Stimulated activated CD8-positive, alpha-beta memory T cell treated with anti-CD3 and anti-CD28 coated beads, Interleukin-12 subunit alpha, Interleukin-12 subunit beta, amount 100 ng/mL, for 4 hours (primary cell): ENCODE data around the gene GLIS1.
A peak's percentile ranks its signal among the peaks of the same experiment; 100 is the strongest.

Experiments used
- DNase-seq: peaks from one replicate; pipeline ENCODE4 v3.0.0-alpha.2; 2020; ENCODE audit warnings: low read depth

The GLIS1 gene

DNA sequence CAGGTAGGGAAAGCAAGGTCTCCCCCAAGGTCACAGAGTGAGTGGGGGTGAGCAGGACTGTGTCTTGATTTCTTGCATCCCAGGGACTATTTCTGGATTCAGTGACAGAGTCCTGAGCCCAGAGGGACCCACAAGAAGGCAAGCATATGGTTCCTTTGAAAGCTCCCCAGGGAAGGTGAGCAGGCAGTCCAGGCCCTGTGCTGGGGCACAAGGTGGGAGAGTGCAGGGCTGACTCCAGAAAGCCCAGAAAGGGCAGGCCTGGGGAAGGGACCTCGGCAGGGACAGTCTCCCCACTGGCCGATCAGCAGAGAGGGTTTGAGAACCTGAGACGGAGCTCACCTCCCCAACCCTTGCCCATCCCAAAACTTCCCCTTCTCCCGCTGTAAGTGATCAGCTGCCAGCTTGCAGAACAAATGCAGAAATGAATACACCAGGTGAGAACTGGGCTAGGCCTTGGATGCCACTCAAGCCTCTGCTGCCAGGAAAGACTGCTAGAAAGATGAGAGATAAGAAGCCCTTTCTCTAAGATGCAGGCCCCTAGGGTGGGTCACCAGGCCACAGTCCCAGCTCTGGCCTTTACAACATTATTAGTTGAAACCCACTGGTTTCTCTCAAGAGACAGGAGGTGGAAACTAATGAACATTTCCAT is 121.0 kb downstream of the GLIS1 start:
- no peak for DNase-seq

DNA sequence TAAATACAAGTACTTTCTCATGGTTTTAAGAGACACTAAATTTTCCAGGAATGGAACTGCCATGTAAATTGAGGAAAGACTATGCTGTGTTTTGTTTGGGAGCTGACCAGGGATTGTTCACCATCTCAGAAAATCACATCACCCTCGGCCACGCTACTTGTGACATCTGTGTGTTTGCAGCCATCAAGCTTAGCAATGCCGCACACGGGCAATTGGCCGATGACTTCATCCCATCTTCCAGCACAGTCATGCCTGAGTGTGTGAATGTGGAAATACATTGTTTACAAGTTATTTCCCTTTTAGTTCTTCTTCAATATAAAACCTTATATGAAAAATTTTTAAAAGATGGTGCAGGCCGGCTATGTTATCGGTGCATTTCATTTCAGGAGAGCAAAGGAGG is 121.6 kb downstream of the GLIS1 start:
- no peak for DNase-seq

DNA sequence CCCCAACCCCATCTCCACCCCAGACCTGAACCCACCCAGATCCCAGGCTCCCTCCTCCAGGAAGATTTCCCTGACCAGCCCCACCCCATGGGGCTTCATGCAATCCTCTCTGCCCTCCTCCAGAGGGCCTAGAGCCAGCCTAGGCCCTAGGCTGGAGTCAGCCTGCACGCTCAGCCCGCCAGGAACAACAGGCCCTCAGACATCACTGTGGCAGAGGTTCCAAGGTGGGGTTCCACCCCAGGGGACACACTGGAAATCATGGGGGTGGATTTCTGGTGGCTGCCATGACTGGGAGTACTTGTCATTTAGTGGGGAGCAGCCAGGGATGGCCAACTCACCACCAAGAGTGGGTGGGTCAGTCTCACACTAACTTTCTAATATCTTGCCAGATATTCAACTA is 122.0 kb downstream of the GLIS1 start:
- no peak for DNase-seq

DNA sequence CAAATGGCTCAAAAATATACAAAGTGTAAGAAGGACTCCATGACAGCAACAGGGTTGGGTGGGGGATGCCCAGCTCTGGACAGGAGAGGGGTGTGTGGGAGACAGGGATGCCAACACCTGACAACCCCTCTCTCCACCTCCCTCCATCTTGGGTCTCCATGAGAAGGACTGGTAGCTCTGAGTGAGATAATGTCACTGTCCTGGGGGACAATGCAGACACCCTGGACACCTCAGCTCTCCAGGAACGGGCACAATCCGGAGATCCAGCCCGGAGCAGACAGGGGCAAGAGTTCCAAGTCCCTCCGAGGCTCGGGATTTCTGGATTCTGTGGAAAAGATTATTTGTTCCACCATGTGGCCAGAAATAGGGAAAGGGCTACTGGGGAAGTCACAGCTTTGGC is 122.5 kb downstream of the GLIS1 start:
- DNase-seq, result no peak

DNA sequence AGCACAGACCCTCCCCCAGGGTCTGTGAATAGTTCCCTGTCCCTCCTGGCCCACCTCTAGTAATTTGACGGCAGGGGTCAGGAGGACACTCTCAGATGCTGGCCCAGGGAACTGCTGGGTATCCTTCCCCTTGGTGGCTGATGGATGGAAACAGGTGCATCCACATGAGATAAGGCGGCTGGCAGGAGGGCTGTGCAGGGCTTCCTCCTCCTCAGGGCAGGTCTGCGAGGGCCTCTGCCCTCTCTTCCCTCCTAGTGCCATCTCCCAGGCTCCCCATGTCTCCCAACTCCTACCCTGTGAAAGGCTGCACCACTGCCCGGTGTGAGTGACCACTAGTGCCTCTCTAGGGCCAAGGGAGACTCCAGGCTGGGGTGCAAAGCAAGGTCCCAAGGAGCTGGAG is 123.9 kb downstream of the GLIS1 start:
- DNase-seq, result no peak

DNA sequence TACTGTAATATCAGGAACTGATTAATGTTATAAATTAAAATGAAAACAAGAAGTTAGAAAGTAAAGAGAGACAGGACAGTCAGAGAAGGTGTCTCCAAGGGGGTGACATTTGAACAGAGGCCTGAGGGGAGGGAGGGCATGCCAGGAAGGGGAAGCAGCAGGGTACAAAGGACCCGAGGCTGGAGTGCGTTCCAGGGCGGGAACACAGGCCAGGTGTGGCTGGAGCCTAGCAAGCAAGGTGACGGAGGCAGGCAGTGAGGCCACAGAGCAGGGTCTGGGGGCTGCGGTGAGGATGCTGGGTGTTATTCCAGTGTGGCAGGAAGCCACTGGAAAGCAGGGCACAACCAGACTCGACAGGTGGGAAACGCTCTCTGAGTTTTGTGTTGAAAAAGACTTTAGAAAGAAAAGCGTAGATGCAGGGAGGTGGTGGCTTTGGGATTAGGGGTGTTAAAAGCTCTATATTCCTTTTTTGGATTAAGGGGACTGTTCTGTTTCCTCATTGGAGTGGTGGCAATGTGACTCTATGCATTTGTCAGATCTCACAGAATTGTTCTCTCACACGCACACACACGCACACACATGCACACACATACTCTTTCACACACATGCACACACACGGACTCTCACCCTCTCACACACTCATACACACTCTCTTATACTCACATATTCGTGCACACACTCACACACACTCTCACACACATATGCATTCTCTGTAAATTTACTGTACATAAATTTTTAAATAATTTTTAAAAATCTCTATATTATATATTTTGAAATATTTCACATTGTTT is 124.5 kb downstream of the GLIS1 start:
- no peak for DNase-seq

DNA sequence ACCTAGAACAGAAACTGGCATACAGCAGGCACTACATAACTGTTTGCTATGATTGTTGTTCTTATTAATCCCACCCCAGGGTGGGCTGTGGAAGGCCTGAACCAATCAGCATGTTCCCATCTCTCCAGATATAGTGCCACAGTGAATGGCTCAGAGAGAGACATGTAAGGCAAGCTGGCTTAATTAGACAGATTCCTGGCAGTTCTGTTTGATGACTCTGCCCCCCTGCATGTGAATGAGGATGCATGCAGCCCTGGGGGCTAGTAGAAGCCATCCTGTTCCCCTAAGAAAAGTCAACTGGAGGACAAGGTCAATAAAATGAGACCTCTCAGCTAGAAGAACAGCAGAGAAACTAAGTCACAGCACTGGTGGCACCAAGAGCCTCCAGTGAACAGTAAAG is 130.3 kb downstream of the GLIS1 start:
- no peak for DNase-seq

DNA sequence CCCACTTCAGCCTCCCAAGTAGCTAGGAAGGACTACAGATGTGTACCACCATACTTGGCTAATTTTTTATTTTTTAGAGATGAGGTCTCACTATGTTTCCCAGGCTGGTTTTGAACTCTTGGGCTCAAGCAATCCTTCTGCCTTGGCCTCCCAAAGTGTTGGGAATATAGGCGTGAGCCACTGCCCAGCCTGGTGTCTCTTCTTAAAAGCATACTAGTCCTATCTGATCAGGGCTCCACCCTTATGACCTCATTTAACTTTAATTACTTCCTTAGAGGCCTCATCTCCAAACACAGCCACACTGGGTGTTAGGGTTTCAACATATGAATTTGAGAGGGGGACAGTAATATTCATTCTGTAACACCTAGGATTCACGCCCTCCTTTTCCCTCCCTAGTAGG is 130.9 kb downstream of the GLIS1 start:
- no peak for DNase-seq

DNA sequence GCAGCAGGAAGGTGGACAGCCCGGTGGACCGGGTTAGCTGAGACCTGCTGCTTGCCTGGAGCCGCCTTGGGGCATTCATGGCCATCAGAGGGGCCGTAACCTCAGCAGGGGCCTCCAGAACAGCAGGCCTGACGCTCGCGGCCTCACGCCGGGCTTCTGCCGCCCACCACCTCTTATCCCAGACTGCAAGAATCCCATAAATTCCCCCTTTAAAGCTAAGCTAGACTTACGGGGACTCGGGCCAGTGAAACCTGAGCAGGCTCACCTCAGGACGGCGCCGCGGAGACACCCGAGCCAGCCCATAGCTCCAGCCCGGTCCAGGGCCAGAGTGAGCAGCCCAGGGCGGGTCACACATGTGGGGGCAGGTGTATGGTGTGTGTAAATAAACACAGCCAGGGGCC is 132.3 kb downstream of the GLIS1 start:
- no peak for DNase-seq

DNA sequence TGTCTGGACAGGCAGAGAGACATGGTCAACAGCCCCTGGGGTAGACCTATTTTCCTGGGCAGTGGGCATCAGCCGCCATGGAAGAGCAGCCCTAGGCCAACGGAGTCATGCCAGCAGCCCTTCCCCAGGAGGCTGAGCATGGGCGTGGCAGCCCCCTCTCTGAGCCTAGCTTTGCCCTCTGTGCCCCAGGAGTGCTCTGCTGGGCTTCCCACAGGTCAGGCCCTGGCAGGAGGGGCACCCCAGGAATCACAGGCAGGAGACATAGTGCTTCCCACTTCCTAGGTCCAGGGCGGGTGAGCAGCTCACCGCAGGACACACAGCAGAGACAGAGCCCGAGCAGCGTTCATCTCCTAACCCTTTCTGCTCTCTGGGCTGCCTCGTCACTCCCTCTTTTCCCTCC is 132.8 kb downstream of the GLIS1 start:
- DNase-seq, result no peak

DNA sequence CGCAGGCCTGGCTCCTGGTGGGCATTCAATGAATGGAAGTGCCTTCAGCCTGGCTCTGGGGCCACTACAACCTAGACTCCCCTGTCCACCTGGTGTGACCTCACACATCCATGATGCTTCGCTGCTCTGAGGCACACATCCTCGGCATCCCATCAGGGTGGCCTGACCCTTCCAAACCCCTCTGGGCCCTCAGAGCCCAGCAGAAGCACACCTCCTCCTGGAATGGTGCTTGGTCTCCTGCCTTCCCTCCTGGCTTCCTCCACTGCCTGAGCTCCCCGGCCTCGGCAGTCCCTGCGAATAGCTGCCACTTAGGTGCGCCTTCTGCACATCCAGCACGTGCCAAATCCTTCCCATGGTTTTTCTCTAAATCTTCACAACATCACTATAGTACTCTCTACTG is 133.8 kb downstream of the GLIS1 start:
- no peak for DNase-seq

DNA sequence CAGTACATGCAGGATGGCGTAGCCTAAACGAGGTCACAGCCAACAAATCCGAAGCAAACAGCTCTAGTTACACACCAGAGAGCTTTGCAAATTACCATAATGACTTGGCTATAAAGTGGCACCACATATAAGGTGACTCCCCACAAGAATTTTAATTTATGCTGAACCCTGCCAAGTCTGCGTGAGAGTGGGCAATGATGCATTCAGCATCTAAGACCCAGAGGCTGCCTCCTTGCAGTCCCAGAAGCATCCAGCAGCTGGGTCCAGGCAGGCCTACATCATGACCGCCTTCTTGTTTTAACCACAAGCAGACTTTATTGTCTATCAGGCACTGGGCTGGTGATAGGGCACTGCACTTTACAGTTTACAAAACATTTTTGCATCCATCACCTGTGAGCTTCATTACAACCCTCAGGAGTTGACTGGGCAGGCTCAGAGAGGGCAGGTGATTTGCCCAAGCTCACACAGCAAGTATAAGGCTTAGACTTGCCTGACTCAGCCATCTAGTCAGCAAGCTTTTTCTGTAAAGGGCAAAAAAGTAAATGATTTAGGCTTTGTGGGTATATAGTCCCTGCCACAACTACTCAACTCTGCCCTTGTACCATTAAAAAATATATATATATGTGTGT is 134.6 kb downstream of the GLIS1 start:
- no peak for DNase-seq

DNA sequence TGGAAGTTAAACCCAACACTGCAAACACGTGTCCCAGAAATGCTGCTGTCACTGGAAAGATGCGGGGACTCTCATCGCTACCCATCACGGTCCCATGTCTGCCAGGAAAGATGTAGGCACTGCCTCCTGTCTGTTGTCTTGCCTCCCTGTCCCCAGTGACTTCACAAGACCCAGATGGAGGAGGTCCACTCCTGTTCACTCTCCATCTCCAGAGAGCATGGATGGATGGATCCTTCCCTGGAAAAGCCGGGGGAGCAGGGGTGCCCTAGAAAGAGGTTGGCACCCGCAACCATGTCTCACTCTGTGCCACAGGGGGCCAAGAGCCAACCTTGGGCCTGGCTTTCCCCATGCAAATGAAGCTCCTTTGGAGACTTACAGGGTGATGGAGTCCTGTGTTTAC is 135.5 kb downstream of the GLIS1 start:
- DNase-seq, result no peak

DNA sequence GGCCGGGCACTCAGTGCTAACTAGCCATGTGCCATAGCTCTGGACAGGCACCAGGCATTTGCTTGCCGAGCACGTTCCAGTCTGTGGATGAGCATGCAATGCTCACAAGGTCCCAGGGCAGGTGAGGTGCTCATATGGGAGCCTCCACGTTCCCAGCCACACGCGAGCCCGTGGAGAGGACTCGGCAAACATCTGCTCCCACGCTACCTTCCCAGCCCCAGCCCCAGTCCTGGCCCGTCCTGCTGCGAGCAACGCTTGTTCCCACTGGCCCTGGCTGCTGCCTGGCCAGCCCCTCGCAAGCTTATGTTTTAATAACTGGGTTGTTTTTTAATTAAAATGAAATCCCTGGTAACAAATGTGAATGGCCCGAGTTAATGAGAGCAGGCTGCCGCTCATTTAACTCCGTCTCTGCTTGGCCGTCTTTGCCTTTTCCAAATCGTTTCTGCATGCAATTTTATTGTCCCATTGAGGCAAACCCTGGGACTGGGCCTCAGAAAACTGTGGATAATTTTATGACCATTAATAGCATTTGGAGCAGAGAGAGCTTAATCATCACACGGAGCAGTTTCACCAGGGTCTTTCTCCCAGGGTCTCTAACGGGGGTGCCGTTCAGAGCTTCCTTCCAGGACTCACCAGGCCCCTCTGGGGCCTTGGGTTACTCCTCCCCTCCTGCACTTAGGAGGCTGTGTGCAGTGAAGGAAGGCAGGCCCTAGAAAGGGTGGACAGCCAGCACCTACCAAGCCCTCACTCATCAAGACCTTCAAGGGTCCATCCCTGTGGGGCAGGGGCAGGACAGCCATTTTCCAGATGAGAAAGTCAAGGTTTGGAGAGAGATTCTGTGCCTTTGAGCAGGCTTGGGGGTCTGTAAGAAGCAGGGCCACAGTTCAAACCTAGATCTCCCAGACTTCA is 136.8 kb downstream of the GLIS1 start:
- no peak for DNase-seq

DNA sequence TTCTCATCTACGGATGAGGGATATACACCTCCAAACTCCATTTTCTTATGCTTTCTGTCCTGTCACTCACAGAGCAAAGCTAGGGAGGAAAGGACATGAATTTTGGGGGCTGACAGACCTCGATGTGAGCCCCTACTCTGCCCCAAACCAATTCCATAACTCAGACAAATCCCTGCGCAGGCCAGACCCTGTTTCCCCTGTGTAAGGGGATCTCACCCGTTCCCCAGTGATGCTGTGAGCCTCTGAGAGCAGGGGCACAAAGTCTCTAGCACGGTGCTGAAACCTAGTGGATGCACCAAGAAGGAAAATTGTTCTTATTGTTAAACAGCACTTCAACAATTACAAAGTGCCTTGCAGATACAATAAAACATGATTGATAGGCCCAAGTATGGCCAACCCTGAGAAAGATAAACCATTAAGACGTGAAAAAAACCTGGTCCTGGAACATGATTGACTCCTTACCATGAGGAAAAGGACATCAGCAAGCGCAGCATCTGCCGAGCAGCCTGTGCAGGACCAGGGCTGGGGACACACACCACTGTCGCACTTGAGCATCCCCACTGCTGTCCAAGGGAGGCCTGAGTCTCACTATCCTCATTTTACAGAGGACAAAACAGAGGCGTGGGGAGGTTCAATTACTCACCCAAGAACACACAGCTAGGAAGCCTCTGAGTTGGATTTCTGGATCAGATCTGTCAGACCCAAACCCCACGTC is 137.8 kb downstream of the GLIS1 start:
- DNase-seq, result no peak

DNA sequence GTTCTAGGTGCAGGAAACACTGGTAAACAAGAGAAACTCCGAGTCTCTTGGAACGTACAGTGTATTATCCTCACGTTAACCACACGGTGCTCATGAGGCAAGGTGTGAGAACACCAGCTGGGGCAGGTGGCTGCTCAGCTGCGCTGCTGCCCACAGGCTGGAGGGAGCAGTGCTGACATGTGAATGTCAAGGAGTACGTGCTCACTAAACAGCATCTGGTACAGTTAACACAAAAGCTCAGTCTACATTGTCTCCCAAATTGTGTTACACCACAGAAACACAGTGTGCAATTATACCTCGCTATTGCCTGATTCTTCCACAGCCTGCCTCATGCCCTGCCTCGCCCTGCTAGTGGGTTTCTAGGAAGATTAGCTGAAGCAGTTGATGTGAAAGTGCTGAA is 138.4 kb downstream of the GLIS1 start:
- peak; percentile 9 for DNase-seq

DNA sequence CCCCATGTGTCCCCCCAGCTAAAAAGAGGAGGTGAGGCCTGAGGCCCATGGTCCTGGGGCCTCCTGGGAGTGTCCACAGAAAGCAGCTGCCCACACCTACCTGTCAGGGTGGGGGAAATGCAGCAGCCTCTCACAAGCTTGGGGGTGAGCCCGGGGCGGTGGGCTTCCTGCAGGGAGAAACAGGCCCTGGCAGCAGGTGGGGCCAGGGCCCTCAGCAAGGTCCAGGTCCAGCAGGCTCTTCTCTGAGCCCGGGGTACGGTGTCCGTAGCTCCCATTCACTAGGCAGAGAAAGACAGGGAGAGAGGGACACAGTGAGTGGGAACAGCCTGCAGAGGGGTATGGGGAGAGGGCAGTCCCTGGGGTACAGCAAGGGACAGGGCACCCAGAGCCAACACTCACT is 139.0 kb downstream of the GLIS1 start:
- DNase-seq, result no peak

DNA sequence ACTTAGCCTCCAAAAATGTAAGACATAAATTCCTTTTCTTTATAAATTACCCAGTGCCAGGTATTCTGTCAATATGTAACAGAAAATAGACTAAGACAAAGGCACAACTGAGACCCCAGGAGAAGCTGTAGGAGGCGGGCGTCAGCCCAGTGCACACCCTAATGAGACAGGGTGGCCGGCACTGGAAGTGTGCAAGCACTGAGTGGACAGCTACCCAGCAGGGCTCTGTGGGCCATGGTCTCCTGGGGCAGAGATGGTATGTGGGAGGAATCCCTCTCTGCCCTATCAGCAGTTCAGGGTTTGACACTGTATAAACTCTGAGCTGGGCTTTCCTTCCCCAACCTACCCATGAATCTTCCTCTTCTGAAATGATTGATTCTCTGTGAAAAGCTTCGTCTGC is 139.5 kb downstream of the GLIS1 start:
- no peak for DNase-seq

DNA sequence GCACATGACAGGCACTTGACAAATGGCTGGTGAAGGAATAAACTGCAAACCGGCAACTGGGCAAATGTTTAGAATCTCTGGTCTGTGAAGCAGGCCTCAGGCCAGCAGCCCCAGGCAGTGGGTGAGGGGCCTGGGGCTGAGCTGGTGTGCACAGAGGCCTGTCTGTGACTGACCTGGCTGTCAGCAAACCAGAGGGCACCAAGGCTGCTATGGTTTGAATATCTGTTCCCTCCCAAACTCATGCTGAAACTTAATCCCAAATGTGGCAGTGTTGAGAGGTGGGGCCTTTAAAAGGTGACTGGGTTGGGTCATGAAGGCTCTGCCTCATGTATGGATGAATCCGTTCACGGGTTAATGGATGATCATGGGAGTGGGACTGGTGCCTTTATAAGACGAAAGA is 140.0 kb downstream of the GLIS1 start:
- no peak for DNase-seq

DNA sequence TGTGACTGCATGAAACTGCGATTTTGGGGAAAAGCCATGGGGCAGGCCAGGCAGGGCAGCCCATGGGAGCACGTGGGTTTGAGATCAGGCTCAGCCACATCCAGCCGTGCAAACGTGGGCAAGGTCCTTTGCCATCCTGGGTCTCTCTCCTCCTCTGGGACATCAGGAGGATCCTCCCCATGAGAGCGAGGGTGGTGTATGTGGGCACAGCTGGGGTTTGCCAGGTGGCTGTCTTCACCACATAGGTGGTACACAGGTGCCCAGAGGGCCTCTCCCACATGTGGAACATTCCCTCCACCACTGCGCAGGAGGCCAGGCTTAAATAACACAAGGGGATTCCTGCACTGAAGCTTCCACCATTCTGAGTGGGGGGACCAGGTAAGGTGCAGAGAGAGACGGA is 143.1 kb downstream of the GLIS1 start:
- no peak for DNase-seq

DNA sequence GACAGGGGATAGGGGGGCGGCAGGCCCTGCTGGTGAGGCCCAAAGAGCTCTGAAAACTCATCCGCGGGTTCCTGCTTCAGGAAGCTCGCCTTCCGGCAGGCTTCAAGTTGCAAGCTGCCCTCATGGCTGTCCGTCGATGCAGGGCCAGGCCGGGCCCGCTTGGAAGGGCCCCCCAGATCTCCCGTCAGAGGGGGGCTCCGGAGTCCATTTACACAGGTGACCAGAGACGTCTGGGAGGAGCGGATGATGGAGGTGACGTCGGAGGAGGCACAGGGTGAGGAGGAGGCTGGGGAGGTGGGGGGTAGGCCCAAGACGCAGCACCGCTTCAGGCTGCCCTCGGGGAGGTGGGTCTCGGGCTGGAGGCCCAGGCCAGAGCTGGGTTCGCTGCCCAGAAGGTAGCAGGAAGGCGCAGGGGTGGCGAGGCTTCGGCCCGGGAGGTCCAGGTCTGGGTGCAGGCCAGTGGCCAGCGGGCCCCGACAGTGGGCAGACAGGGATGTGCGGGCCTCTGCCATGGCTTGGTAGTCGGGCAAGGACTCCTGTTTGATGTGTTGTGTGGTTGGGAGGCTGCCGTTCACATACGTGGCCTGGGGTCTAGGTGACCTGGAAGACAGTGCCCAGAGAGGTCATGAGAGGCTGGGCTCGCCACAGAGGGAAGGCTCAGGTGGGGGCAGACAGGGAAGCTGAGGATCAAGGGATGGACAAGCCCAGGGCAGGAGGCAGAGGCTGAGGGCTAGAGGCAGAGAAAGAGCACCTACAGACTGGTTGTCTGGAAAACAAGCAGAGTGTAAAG is 144.4 kb downstream of the GLIS1 start:
- no peak for DNase-seq
